Lung (tissue), 12 donors: ENCODE results near the gene AKAP6. TPM values are rescaled to one million over a fixed set of nuclear protein-coding genes. Genes with fewer than 3 reads are reported as not detected.

Experiments used
- ATAC-seq: fragments of 200-7000 bp; cut with Tn5 transposase; one replicate; pipeline ENCODE4 v1.9.1; 2020; ENCODE audit warnings: moderate number of reproducible peaks; ENCODE audit not compliant: insufficient read depth, low FRiP score
- DNase-seq, 3 donors: peaks; one replicate each; pipeline ENCODE4 v3.0.0-alpha.2; 2013 to 2017
- H3K27ac ChIP-seq, 2 donors: one replicate each; pipeline ENCODE4 v1.5.1; 2013; ENCODE audit warnings: mild to moderate bottlenecking in 2 of 2, moderate library complexity in 2 of 2, control low read depth in 1 of 2, inconsistent platforms in 1 of 2, low read depth in 1 of 2, low read length in 1 of 2
- H3K27me3 ChIP-seq, 3 donors: one replicate each; pipeline ENCODE4 v1.5.1; 2013; ENCODE audit warnings: low read length in 2 of 3; ENCODE audit not compliant: control insufficient read depth in 3 of 3, insufficient read depth in 3 of 3
- H3K36me3 ChIP-seq, 4 donors: one replicate each; pipeline ENCODE4 v1.5.1; 2013; ENCODE audit warnings: low read length in 4 of 4, mild to moderate bottlenecking in 1 of 4, moderate library complexity in 1 of 4; ENCODE audit not compliant: control insufficient read depth in 4 of 4, insufficient read depth in 4 of 4
- H3K4me1 ChIP-seq, 5 donors: one replicate each; pipeline ENCODE4 v1.5.1; 2013; ENCODE audit warnings: low read length in 5 of 5, mild to moderate bottlenecking in 2 of 5, moderate library complexity in 1 of 5; ENCODE audit not compliant: control insufficient read depth in 5 of 5, insufficient read depth in 5 of 5
- H3K4me3 ChIP-seq: one replicate; pipeline ENCODE4 v1.5.1; 2013; ENCODE audit warnings: mild to moderate bottlenecking, control low read depth, moderate library complexity
- H3K9ac ChIP-seq, 2 donors: one replicate each; pipeline ENCODE4 v1.5.1; 2013; ENCODE audit warnings: low read length in 2 of 2, control low read depth in 1 of 2; ENCODE audit not compliant: insufficient read depth in 1 of 2
- H3K9me3 ChIP-seq, 4 donors: one replicate each; pipeline ENCODE4 v1.5.1; 2013; ENCODE audit warnings: low read length in 3 of 4, mild to moderate bottlenecking in 1 of 4, moderate library complexity in 1 of 4; ENCODE audit not compliant: control insufficient read depth in 4 of 4, insufficient read depth in 3 of 4
- CTCF ChIP-seq: IDR thresholded peaks from 2 replicates; pipeline ENCODE4 v1.5.1; 2012; ENCODE audit warnings: mild to moderate bottlenecking; ENCODE audit errors: control extremely low read depth, extremely low read depth
- WGBS, 2 donors: extraction: QIAGEN DNeasy Blood & Tissue Kit; methylation state at CpG; one replicate each; pipeline ENCODE4 v1.1.7; 2013; 5-methylcytosine and 5-hydroxymethylcytosine counted together
- polyA plus RNA-seq, 2 donors: library from polyadenylated mRNA; stranded (reverse); fragments of 200-250 nt; gene quantifications; one replicate each; pipeline ENCODE4 v1.2.1, GENCODE V29; 2013
- total RNA-seq, 2 donors: library from RNA; depleted of rRNA in 1 of 2; stranded (reverse); fragments of >200 nt in 1 of 2; gene quantifications; one replicate each; pipeline ENCODE4 v1.2.1, GENCODE V29; 2014 to 2021
- donor health status: control.
- donor health status: control.
- donor health status: Bipolar disorder and iron deficiency.
- donor health status: healthy.
- donor health status: DM: yes; HTN: yes; CAD: no.

The AKAP6 gene
- total and polyA plus RNA-seq, 4 donors: 1.5 to 27.1 (median 7.7) TPM

GRCh38 chr14:32400480-32400879 is 71.4 kb downstream of the AKAP6 start:
- H3K36me3 ChIP-seq: no peaks in the 10 kb centered on the region
- no peak overlapping the region for H3K4me3 ChIP-seq
- H3K9me3 ChIP-seq: no peaks in the 10 kb centered on the region
- H3K27ac ChIP-seq: no peak overlapping the region
- no peak for TF ChIP-seq CTCF
- no peak overlapping the region for H3K9ac ChIP-seq
- DNase-seq: no peak
- no peak for ATAC-seq
- H3K4me1 ChIP-seq: peaks cover 0 to 15% (median 0%) of the 10 kb centered on the region in 5 donors
- whole genome bisulfite sequencing, 2 donors: 97% methylated on average over 1 of the region's 1 CpG
- no peaks in the 10 kb centered on the region for H3K27me3 ChIP-seq

- no peak for ATAC-seq
- WGBS, 2 donors: 91 to 94% methylated on average over 3 of the region's 3 CpGs
- TF ChIP-seq CTCF: no peak
- no peak for DNase-seq
- H3K27ac ChIP-seq: no peak overlapping the region
- H3K9ac ChIP-seq: no peak overlapping the region
- no peaks in the 10 kb centered on the region for H3K27me3 ChIP-seq
- peaks cover 0 to 15% (median 9%) of the 10 kb centered on the region in 5 donors for H3K4me1 ChIP-seq
- no peak overlapping the region for H3K4me3 ChIP-seq
- no peaks in the 10 kb centered on the region for H3K9me3 ChIP-seq
- H3K36me3 ChIP-seq: no peaks in the 10 kb centered on the region
Measured at GRCh38 chr14:32403021-32403420, 73.9 kb downstream of the AKAP6 start.

DNA sequence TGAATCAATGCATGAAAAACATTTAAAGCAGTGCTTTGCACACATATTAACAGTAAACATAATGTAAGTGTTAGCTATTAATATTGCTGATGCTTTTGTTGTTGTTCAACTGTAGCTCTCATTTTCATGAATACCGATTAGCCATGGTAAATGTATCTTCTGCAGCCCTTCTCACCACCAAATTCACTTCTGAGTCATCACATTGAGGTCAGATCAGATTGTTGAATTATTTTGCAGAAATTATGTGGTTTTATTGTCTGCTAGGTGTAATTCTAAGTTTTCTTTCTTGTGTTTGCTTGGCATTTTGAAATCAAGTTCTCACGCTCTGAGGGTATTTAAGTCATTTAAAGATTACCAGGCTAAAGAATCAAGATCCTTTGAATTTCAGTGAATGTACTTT is 74.6 kb downstream of the AKAP6 start:
- H3K9me3 ChIP-seq: no peaks in the 10 kb centered on the region
- H3K27ac ChIP-seq: no peak overlapping the region
- H3K27me3 ChIP-seq: no peaks in the 10 kb centered on the region
- H3K36me3 ChIP-seq: no peaks in the 10 kb centered on the region
- ATAC-seq (no peak), DNase-seq (no peak)
- H3K9ac ChIP-seq: no peak overlapping the region
- TF ChIP-seq CTCF: no peak
- H3K4me3 ChIP-seq: no peak overlapping the region
- H3K4me1 ChIP-seq: peaks cover 0 to 13% (median 10%) of the 10 kb centered on the region in 5 donors
- 93 to 94% methylated on average over 2 of the region's 2 CpGs for WGBS, 2 donors

GRCh38 chr14:32404784-32405573 is 75.9 kb downstream of the AKAP6 start:
- DNase-seq (no peak), ATAC-seq (no peak)
- Histone ChIP-seq H3K27ac (no peak overlapping the region), H3K9me3 (no peaks in the 10 kb centered on the region), H3K36me3 (no peaks in the 10 kb centered on the region), H3K9ac (no peak overlapping the region), H3K4me3 (no peak overlapping the region), H3K4me1 (peaks cover 0 to 13% (median 10%) of the 10 kb centered on the region in 5 donors), H3K27me3 (no peaks in the 10 kb centered on the region)
- TF ChIP-seq CTCF: no peak
